ENCODE data around the gene CRYZ.

CRYZ gene

GRCh38 chr1:74729741-74730478, 2.9 kb downstream of the CRYZ start:
- no peak for DNase-seq (ENCODE audit: low read depth)

GRCh38 chr1:74728736-74729135, 4.1 kb downstream of the CRYZ start:
- DNase-seq (ENCODE audit: low read depth), result no peak

- no peak for DNase-seq (ENCODE audit: low read depth)
These were observed 6.8 kb downstream of the CRYZ start for GRCh38 chr1:74726063-74726462.

GRCh38 chr1:74717626-74718025, 15.2 kb downstream of the CRYZ start:
- DNase-seq (ENCODE audit: low read depth), result no peak

- no peak for DNase-seq (ENCODE audit: low read depth)
These were observed 16.0 kb downstream of the CRYZ start for GRCh38 chr1:74716822-74717221.

- DNase-seq (ENCODE audit: low read depth), result no peak
These were observed 17.0 kb downstream of the CRYZ start for GRCh38 chr1:74715806-74716205.

GRCh38 chr1:74715236-74715502, 17.7 kb downstream of the CRYZ start:
- DNase-seq (ENCODE audit: low read depth), result no peak

- no peak for DNase-seq (ENCODE audit: low read depth)
These were observed 18.2 kb downstream of the CRYZ start for GRCh38 chr1:74714429-74715235.

- DNase-seq (ENCODE audit: low read depth), result no peak
These were observed 19.0 kb downstream of the CRYZ start for GRCh38 chr1:74713849-74714248.

GRCh38 chr1:74712881-74713280, 20.0 kb downstream of the CRYZ start:
- DNase-seq (ENCODE audit: low read depth), result no peak

GRCh38 chr1:74703386-74704182, 29.3 kb downstream of the CRYZ start:
- DNase-seq (ENCODE audit: low read depth), result no peak

- no peak for DNase-seq (ENCODE audit: low read depth)
These were observed 33.5 kb downstream of the CRYZ start for GRCh38 chr1:74699331-74699730.

- no peak for DNase-seq (ENCODE audit: low read depth)
These were observed 35.0 kb downstream of the CRYZ start for GRCh38 chr1:74697832-74698231.

- DNase-seq (ENCODE audit: low read depth), result no peak
These were observed 39.4 kb downstream of the CRYZ start for GRCh38 chr1:74693473-74693872.

- DNase-seq (ENCODE audit: low read depth), result no peak
These were observed 41.9 kb downstream of the CRYZ start for GRCh38 chr1:74690909-74691308.

GRCh38 chr1:74690364-74690696, 42.5 kb downstream of the CRYZ start:
- no peak for DNase-seq (ENCODE audit: low read depth)

- DNase-seq (ENCODE audit: low read depth), result no peak
These were observed 43.1 kb downstream of the CRYZ start for GRCh38 chr1:74689621-74690363.

- no peak for DNase-seq (ENCODE audit: low read depth)
These were observed 45.9 kb downstream of the CRYZ start for GRCh38 chr1:74686928-74687327.

- DNase-seq (ENCODE audit: low read depth), result no peak
These were observed 48.5 kb downstream of the CRYZ start for GRCh38 chr1:74684301-74684700.

GRCh38 chr1:74683656-74684055, 49.2 kb downstream of the CRYZ start:
- no peak for DNase-seq (ENCODE audit: low read depth)

- DNase-seq (ENCODE audit: low read depth), result no peak
These were observed 51.0 kb downstream of the CRYZ start for GRCh38 chr1:74681851-74682250.

- no peak for DNase-seq (ENCODE audit: low read depth)
These were observed 51.4 kb downstream of the CRYZ start for GRCh38 chr1:74681449-74681848.
